KOPT-K1 (cell line): ENCODE data around the gene FNDC8.
A peak's percentile ranks its signal among the peaks of the same experiment; 100 is the strongest.
"Not testable (repeated sequence)": the region's sequence is repeated elsewhere in the genome, so short reads cannot be mapped to it uniquely, and the experiment has no call there.

Experiments
- H3K27ac ChIP-seq: fragments of 200-600 bp; sonication (generic); 2 replicates; pipeline ENCODE4 v1.5.1; 2016; ENCODE audit warnings: antibody characterized with exemption, mild to moderate bottlenecking, low read depth, low read length; ENCODE audit not compliant: poor library complexity, severe bottlenecking
- H3K36me3 ChIP-seq: fragments of 200-600 bp; sonication (generic); 2 replicates; pipeline ENCODE4 v1.5.1; 2017; ENCODE audit warnings: antibody characterized with exemption, mild to moderate bottlenecking, low read length, moderate library complexity; ENCODE audit not compliant: insufficient read depth
- H3K9me3 ChIP-seq: fragments of 200-600 bp; sonication (generic); 2 replicates; pipeline ENCODE4 v1.5.1; 2017; ENCODE audit warnings: antibody characterized with exemption, low read length, mild to moderate bottlenecking; ENCODE audit not compliant: insufficient read depth, poor library complexity, severe bottlenecking

The FNDC8 gene

GRCh38 chr17:35166526-35166925 is 45.1 kb downstream of the FNDC8 start:
- no peaks in the 10 kb centered on the region for H3K9me3 ChIP-seq
- no peaks in the 10 kb centered on the region for H3K36me3 ChIP-seq
- H3K27ac ChIP-seq = no peak overlapping the region

GRCh38 chr17:35167046-35167445 is 45.6 kb downstream of the FNDC8 start:
- H3K36me3 ChIP-seq = no peaks in the 10 kb centered on the region
- no peaks in the 10 kb centered on the region for H3K9me3 ChIP-seq
- H3K27ac ChIP-seq = no peak overlapping the region

DNA sequence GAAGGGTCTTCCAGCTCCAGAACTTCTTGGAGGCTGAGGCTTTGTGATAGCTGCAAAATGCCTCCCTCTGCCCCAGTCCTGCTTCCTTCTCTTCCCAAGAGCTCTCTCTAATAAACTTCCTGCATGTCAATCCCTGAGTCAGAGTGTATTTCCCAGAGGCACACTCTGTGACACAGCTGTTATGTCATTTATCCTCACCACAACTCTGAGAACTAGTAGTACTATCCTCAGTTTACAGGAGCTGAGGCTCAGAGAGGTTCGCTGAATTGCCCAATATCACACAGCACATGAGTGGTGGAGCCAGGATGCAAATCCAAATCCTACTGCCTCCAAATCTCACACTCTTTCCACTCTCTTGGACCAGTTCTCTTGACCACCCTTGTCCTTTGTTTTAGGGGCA is 46.3 kb downstream of the FNDC8 start:
- no peaks in the 10 kb centered on the region for H3K36me3 ChIP-seq
- H3K9me3 ChIP-seq = no peaks in the 10 kb centered on the region
- H3K27ac ChIP-seq = no peak overlapping the region

DNA sequence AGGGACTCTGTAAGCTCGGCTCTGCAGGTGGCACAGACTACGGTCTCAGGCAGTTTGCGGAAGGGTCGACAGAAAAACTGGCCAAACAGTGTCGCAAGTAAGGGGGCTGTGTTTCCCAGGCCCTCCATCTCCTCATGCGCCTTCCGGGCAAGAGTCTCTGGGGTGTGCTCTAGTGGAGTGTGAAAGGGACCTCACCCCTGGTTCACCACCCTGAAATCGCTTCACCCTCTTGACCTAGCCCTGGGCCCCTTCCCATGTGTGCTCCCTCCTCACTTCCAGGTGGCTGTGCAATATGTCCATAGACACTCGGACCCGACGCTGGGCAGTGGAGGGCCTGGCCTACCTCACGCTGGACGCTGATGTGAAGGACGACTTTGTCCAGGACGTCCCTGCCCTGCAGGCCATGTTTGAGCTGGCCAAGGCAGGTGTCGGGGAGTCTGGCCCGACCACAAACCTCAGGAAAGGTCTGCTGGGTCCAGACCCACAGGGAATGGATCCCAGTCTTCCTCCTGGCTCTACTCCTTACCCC is 48.5 kb downstream of the FNDC8 start:
- no peaks in the 10 kb centered on the region for H3K36me3 ChIP-seq
- H3K9me3 ChIP-seq = no peaks in the 10 kb centered on the region
- no peak overlapping the region for H3K27ac ChIP-seq

DNA sequence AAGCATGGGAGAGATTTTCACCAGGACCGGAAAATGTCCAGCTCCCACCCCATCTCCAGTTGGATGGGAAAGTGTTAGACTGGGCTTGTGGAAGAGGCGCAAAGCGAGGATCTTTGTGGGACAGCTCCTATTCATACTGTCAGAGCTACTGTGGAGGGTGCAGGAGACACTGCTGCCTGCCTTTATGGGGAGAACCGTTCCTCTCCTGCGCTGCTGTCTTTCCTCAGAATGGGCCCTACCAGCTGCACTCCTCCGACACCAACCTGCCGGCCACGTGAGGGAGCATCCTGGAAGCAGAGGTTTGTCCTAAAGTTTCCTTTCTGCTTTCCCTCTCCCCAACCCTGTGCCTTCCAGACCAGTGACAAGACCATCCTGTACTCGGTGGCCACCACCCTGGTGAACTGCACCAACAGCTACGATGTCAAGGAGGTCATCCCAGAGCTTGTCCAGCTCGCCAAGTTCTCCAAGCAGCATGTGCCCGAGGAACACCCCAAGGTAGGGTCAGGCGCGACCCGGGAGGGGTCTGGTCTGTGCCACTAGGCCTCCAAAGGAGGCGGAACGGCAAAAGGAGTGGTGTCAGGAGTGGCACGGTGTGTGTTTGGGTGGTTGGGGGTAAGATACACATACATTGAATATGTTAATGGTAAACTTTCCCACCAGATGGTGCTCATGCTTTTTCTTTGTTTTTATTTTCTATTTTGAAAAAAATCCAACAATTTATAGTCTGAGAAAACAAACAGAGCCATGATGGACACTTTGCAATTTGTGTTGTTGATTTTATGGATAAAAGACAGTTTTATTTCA is 49.8 kb downstream of the FNDC8 start:
- Histone ChIP-seq H3K36me3 (no peaks in the 10 kb centered on the region), H3K27ac (peak overlapping the region; percentile 49), H3K9me3 (no peaks in the 10 kb centered on the region)

DNA sequence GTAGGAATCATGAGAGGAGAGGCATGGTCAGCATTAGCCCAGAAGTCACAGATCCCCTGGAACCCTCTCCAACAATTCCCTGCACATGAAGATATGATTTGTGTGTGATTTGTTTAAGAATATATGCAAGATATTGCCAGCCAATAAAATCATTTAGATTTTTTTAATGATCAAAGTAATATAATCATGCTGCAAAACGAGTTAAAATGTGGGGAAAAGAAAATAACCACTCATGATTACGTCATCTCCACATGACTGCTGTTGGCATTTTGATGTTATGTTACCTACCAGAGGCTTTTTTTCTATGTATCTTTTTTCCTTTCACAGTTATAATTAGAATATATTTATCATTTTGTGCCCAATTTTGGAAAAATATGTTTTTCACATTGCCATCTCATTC is 50.4 kb downstream of the FNDC8 start:
- H3K27ac ChIP-seq = peak overlapping the region; percentile 49
- no peaks in the 10 kb centered on the region for H3K9me3 ChIP-seq
- no peaks in the 10 kb centered on the region for H3K36me3 ChIP-seq

- H3K9me3 ChIP-seq, H3K36me3 ChIP-seq: not testable (repeated sequence)
- peak overlapping the region; percentile 49 for H3K27ac ChIP-seq
These were observed 50.9 kb downstream of the FNDC8 start for GRCh38 chr17:35172321-35172720.

- H3K36me3 ChIP-seq = no peaks in the 10 kb centered on the region
- peak overlapping the region; percentile 4 for H3K27ac ChIP-seq
- peaks cover 6% of the 10 kb centered on the region for H3K9me3 ChIP-seq
These were observed 53.5 kb downstream of the FNDC8 start for GRCh38 chr17:35174835-35175334.

DNA sequence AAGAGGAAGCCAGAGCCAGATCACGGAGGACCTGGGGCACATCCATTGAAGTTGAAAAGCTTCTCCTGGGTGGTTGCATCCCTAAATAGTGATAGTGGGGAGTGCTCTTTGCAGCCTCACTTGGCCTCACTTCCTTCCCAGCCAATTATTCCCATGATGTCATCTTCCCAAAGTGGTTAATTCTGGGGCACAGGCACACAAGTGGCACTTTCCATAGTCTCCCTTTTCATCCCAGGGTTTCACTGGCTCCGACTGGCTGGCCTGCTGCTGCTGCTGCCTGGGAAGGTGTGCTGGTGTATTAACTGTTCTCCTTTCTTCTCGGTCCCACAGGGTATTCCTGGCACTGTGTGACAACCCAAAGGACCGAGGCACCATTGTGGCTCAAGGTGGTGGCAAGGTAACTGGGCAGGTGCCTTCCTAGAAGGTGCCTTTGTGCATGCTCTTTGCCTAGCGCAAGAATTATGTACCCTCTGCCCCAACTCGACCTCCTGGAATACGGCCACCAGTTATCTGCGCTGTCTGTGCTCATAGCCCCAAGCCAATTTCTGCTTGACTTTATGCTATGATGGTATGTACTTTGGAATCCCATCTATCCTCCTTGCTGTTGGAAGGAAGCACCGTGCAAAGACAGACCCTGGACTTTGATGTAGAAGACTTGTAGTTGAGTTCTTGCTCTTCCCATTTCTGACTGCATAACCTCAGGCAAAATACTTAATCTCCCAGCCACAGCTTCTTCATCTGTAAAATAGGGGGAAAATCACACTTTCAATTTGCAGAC is 54.4 kb downstream of the FNDC8 start:
- Histone ChIP-seq H3K27ac (no peak overlapping the region), H3K9me3 (peaks cover 6% of the 10 kb centered on the region), H3K36me3 (no peaks in the 10 kb centered on the region)

- Histone ChIP-seq H3K27ac (peak overlapping the region; percentile 43), H3K9me3 (peaks cover 6% of the 10 kb centered on the region), H3K36me3 (no peaks in the 10 kb centered on the region)
These were observed 55.5 kb downstream of the FNDC8 start for GRCh38 chr17:35176897-35177296.

- H3K9me3 ChIP-seq, H3K27ac ChIP-seq, H3K36me3 ChIP-seq: not testable (repeated sequence)
These were observed 58.0 kb downstream of the FNDC8 start for GRCh38 chr17:35179379-35179778.
